Measurements from ENCODE around the gene SIRPA. TPM values are rescaled to one million over a fixed set of nuclear protein-coding genes. Genes with fewer than 3 reads are reported as not detected.

SIRPA gene
- total RNA-seq, 2 donors from 2014 or later: 9.8 to 12.2 TPM

GRCh38 chr20:1928782-1929181, 33.6 kb downstream of the SIRPA start:
- H3K4me3 ChIP-seq: no peak overlapping the region
- H3K9me3 ChIP-seq: no peaks in the 10 kb centered on the region
- H3K27ac ChIP-seq: no peak overlapping the region
- no peaks in the 10 kb centered on the region for H3K4me1 ChIP-seq
- DNase-seq: no peak
- H3K9ac ChIP-seq (ENCODE audit: low read depth in 2 of 2, low read length in 2 of 2): no peak overlapping the region
- no peaks in the 10 kb centered on the region for H3K27me3 ChIP-seq
- intact Hi-C loops (cut with DNase I): no loop called here
- H3K36me3 ChIP-seq: no peaks in the 10 kb centered on the region
- no peak for TF ChIP-seq CTCF (IDR thresholded peaks at IDR 0.05)

GRCh38 chr20:1929460-1929859, 34.3 kb downstream of the SIRPA start:
- intact Hi-C loops (cut with DNase I): no loop called here
- H3K9me3 ChIP-seq: no peaks in the 10 kb centered on the region
- DNase-seq: no peak
- H3K4me3 ChIP-seq: no peak overlapping the region
- H3K27ac ChIP-seq: no peak overlapping the region
- H3K4me1 ChIP-seq: no peaks in the 10 kb centered on the region
- no peak overlapping the region for H3K9ac ChIP-seq (ENCODE audit: low read depth in 2 of 2, low read length in 2 of 2)
- TF ChIP-seq CTCF (IDR thresholded peaks at IDR 0.05): no peak
- H3K36me3 ChIP-seq: no peaks in the 10 kb centered on the region
- H3K27me3 ChIP-seq: no peaks in the 10 kb centered on the region

GRCh38 chr20:1930165-1930564, 35.0 kb downstream of the SIRPA start:
- no peak for DNase-seq
- Histone ChIP-seq H3K9ac (ENCODE audit: low read depth in 2 of 2, low read length in 2 of 2) (no peak overlapping the region), H3K27ac (no peak overlapping the region), H3K4me1 (no peaks in the 10 kb centered on the region), H3K4me3 (no peak overlapping the region), H3K27me3 (no peaks in the 10 kb centered on the region), H3K36me3 (no peaks in the 10 kb centered on the region), H3K9me3 (no peaks in the 10 kb centered on the region)
- intact Hi-C loops (cut with DNase I): no loop called here
- TF ChIP-seq CTCF (IDR thresholded peaks at IDR 0.05): no peak

GRCh38 chr20:1931830-1932229, 36.6 kb downstream of the SIRPA start:
- Histone ChIP-seq H3K36me3 (no peaks in the 10 kb centered on the region), H3K27me3 (no peaks in the 10 kb centered on the region), H3K9me3 (no peaks in the 10 kb centered on the region), H3K27ac (no peak overlapping the region), H3K4me3 (no peak overlapping the region), H3K9ac (ENCODE audit: low read depth in 2 of 2, low read length in 2 of 2) (no peak overlapping the region), H3K4me1 (no peaks in the 10 kb centered on the region)
- no peak for DNase-seq
- intact Hi-C loops (cut with DNase I): no loop called here
- no peak for TF ChIP-seq CTCF (IDR thresholded peaks at IDR 0.05)

GRCh38 chr20:1932971-1933370, 37.8 kb downstream of the SIRPA start:
- no peak for TF ChIP-seq CTCF (IDR thresholded peaks at IDR 0.05)
- intact Hi-C loops (cut with DNase I): no loop called here
- H3K27ac ChIP-seq: no peak overlapping the region
- no peak overlapping the region for H3K4me3 ChIP-seq
- H3K9ac ChIP-seq (ENCODE audit: low read depth in 2 of 2, low read length in 2 of 2): no peak overlapping the region
- no peaks in the 10 kb centered on the region for H3K9me3 ChIP-seq
- no peaks in the 10 kb centered on the region for H3K27me3 ChIP-seq
- DNase-seq: no peak
- H3K4me1 ChIP-seq: no peaks in the 10 kb centered on the region
- no peaks in the 10 kb centered on the region for H3K36me3 ChIP-seq

- no peak overlapping the region for H3K9ac ChIP-seq (ENCODE audit: low read depth in 2 of 2, low read length in 2 of 2)
- no peak for TF ChIP-seq CTCF (IDR thresholded peaks at IDR 0.05)
- H3K27me3 ChIP-seq: no peaks in the 10 kb centered on the region
- peak; percentile 25 for DNase-seq
- H3K36me3 ChIP-seq: no peaks in the 10 kb centered on the region
- H3K27ac ChIP-seq: no peak overlapping the region
- no peak overlapping the region for H3K4me3 ChIP-seq
- intact Hi-C loops (cut with DNase I): no loop called here
- H3K9me3 ChIP-seq: no peaks in the 10 kb centered on the region
- H3K4me1 ChIP-seq: no peaks in the 10 kb centered on the region
These were observed 38.3 kb downstream of the SIRPA start for GRCh38 chr20:1933465-1933870.
